ENCODE measurements around the gene NTSR2. TPM values are rescaled to one million over a fixed set of nuclear protein-coding genes. Genes with fewer than 3 reads are reported as not detected.

Gene NTSR2
- total RNA-seq, 1 experiment from 2014 or later: not detected

DNA sequence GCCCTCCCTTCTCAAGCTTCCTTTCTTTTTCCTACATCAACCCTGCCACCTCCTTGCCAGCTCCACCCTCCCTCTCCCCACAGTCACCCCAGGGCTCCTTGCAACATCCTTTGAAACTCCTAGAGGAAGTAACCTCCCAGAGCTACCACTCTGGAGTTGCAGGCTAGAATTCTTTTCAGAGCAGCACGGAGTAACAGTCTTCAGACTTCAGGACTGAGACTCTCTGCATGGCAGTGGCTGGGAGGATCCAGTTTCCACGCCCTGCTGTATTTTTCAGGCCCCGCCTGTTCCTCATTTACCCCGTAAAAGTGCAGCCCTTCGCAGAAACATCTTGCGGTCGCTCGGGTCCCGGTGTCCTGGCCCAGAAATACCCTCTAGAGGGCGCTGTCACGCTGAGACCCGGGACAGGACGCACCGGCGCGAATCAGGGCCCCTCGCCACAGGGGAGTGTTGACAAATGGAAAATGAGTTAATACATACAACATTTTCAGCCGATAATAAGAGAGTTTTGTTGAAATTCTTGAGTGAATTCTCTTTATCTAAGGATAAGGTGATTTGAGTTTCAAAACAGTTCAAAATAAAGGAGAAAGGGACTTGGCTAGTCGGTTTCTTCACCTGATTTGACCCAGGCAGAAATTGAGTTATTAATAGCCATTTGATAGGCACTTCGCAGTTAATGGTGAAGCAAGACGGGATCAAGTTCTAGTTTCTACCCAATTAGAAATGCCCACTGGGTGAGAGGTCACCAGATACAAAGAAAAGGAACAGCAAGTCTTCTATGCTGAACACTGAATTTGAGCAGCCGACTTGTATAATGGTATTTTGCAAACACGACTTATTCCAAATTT lies 18.5 kb upstream of the NTSR2 start:
- POLR2A ChIA-PET: interaction anchor here (0.6 to 1.6 kb wide), 10 partner anchors 12 to 111 kb away, joined by 3 to 9 read pairs (median 4); no protein-coding TSS in a partner anchor
- CTCF ChIA-PET: interaction anchor here (0.6 to 19.1 kb wide), 36 partner anchors 8 to 1242 kb away, joined by 3 to 336 read pairs (median 4); partner anchors contain the start of gene LPIN1
- peak; percentile 81 for DNase-seq (ENCODE audit: unreplicated experiment)
- Mint-ChIP-seq H3K36me3 (ENCODE audit: insufficient read depth, unreplicated experiment) (no peaks in the 10 kb centered on the region), H3K27me3 (ENCODE audit: insufficient read depth, unreplicated experiment) (peaks cover 16% of the 10 kb centered on the region), H3K4me1 (ENCODE audit: insufficient read depth, unreplicated experiment) (peaks cover 10% of the 10 kb centered on the region), H3K27ac (ENCODE audit: low read depth, unreplicated experiment) (peak overlapping the region; percentile 37), H3K9me3 (ENCODE audit: unreplicated experiment) (no peaks in the 10 kb centered on the region), H3K4me3 (ENCODE audit: unreplicated experiment) (peak overlapping the region; percentile 70)
- no TSS peak for BruUV-seq (replicated peaks)
- intact Hi-C loops (cut with micrococcal nuclease): loop anchor here (1.0 to 2.0 kb wide), 2 partner anchors 56 to 91 kb away; no protein-coding TSS in a partner anchor
- TF ChIP-seq, protein P1, sequence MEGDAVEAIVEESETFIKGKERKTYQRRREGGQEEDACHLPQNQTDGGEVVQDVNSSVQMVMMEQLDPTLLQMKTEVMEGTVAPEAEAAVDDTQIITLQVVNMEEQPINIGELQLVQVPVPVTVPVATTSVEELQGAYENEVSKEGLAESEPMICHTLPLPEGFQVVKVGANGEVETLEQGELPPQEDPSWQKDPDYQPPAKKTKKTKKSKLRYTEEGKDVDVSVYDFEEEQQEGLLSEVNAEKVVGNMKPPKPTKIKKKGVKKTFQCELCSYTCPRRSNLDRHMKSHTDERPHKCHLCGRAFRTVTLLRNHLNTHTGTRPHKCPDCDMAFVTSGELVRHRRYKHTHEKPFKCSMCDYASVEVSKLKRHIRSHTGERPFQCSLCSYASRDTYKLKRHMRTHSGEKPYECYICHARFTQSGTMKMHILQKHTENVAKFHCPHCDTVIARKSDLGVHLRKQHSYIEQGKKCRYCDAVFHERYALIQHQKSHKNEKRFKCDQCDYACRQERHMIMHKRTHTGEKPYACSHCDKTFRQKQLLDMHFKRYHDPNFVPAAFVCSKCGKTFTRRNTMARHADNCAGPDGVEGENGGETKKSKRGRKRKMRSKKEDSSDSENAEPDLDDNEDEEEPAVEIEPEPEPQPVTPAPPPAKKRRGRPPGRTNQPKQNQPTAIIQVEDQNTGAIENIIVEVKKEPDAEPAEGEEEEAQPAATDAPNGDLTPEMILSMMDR (IDR thresholded peaks at IDR 0.05; ENCODE audit: unreplicated experiment): peak; percentile 82

DNA sequence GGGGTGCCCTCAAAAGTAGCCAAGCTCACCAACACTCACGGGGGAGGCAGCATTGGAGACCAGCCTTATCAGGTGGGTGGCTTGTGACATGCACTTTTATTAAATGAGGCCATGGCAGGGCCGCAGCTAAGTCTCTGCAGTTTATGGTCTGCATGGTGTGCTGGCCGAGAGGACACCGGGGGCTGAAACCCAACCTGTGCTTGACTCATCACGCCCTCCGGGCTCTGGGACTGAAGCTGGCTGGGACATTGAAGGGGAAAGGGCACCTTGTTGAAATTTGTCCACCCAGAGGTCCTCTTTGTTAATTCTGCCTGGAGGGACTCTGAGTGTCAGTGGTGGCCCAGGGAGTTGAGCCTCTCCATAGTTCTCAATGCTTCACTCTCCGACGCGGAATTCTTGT lies 17.7 kb upstream of the NTSR2 start:
- intact Hi-C loops (cut with micrococcal nuclease): loop anchor here (1.0 to 2.0 kb wide), 2 partner anchors 57 to 92 kb away; no protein-coding TSS in a partner anchor
- peak; percentile 53 for DNase-seq (ENCODE audit: unreplicated experiment)
- TF ChIP-seq, protein P1 (IDR thresholded peaks at IDR 0.05; ENCODE audit: unreplicated experiment): no peak
- ChIA-PET CTCF (interaction anchor here (0.6 to 19.1 kb wide), 32 partner anchors 8 to 1243 kb away, joined by 3 to 336 read pairs (median 4); partner anchors contain the start of gene LPIN1), POLR2A (interaction anchor here (0.6 to 1.6 kb wide), 9 partner anchors 11 to 112 kb away, joined by 3 to 7 read pairs (median 4); no protein-coding TSS in a partner anchor)
- no TSS peak for BruUV-seq (replicated peaks)
- H3K27ac Mint-ChIP-seq (ENCODE audit: low read depth, unreplicated experiment): peak overlapping the region; percentile 37
- peaks cover 15% of the 10 kb centered on the region for H3K4me1 Mint-ChIP-seq (ENCODE audit: insufficient read depth, unreplicated experiment)
- no peaks in the 10 kb centered on the region for H3K36me3 Mint-ChIP-seq (ENCODE audit: insufficient read depth, unreplicated experiment)
- peak overlapping the region; percentile 70 for H3K4me3 Mint-ChIP-seq (ENCODE audit: unreplicated experiment)
- H3K27me3 Mint-ChIP-seq (ENCODE audit: insufficient read depth, unreplicated experiment): peaks cover 23% of the 10 kb centered on the region
- no peaks in the 10 kb centered on the region for H3K9me3 Mint-ChIP-seq (ENCODE audit: unreplicated experiment)

DNA sequence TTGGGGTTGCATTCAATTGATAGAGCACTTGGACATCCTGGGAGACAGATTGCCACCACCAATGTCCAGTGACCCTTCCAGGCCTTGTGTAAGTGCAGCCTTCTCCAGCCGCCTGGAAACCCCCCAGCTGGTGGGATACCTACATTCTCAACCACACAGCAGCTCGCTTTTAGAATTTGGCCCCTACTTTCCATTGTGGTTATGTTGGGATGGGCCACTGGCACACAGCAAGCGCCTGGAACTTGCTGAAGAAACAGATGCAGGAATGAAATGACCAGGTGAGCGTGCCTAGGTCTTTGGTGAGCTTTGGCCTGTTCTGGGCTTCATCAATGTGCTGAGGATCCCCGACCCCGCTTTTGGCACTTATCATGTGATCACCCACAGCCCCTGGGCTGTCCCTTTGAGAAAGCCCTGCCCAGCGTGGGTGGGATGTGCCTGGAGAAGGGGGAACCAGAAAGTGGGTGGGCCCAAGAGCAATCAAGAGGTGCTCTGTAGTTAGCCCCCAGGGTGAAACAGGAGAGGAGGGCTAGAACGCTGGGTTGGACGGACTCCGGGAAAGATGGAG lies 16.0 kb upstream of the NTSR2 start:
- no peaks in the 10 kb centered on the region for H3K36me3 Mint-ChIP-seq (ENCODE audit: insufficient read depth, unreplicated experiment)
- intact Hi-C loops (cut with micrococcal nuclease): no loop called here
- CTCF ChIA-PET: interaction anchor here (0.9 to 19.1 kb wide), 2 partner anchors 59 to 97 kb away, joined by 3 to 336 read pairs; no protein-coding TSS in a partner anchor
- DNase-seq (ENCODE audit: unreplicated experiment): no peak
- no peaks in the 10 kb centered on the region for H3K9me3 Mint-ChIP-seq (ENCODE audit: unreplicated experiment)
- POLR2A ChIA-PET: no interaction called here
- peaks cover 31% of the 10 kb centered on the region for H3K27me3 Mint-ChIP-seq (ENCODE audit: insufficient read depth, unreplicated experiment)
- H3K4me1 Mint-ChIP-seq (ENCODE audit: insufficient read depth, unreplicated experiment): peaks cover 22% of the 10 kb centered on the region
- TF ChIP-seq, protein P1 (IDR thresholded peaks at IDR 0.05; ENCODE audit: unreplicated experiment): no peak
- H3K4me3 Mint-ChIP-seq (ENCODE audit: unreplicated experiment): no peak overlapping the region
- no TSS peak for BruUV-seq (replicated peaks)
- H3K27ac Mint-ChIP-seq (ENCODE audit: low read depth, unreplicated experiment): no peak overlapping the region

DNA sequence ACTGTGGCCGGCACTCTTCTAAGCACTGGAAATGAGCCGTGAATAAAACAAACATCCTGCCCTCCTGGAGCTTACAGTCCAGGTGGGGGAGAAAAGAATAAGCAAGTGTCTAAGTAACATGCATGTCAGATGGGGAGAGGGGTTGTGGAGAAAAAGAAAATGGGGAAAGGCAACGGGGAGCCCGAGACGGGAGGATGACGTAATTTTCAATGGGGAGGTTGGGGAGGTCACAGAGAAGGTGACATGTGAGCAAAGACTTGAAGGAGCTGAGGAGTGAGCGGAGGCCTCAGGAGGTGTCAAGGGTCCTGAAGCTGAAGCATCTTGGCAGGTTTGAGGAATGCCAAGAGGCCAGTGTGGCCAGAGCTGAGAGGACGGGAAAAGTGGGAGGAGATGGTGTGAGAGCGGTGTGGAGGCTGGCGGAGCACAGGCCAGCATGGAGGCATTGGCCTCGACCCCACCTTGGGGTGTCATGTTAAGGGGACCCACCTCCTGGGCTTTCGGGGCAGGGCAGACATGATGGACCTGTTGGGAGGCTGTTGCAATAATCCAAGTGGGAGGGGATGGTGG lies 15.0 kb upstream of the NTSR2 start:
- no peak overlapping the region for H3K4me3 Mint-ChIP-seq (ENCODE audit: unreplicated experiment)

More for the DNA sequence above, 15.0 kb upstream of the NTSR2 start:
- H3K36me3 Mint-ChIP-seq (ENCODE audit: insufficient read depth, unreplicated experiment): no peaks in the 10 kb centered on the region
- CTCF ChIA-PET: interaction anchor here (0.8 to 19.1 kb wide), 5 partner anchors 8 to 98 kb away, joined by 3 to 336 read pairs (median 4); partner anchors contain the start of gene LPIN1
- peaks cover 28% of the 10 kb centered on the region for H3K4me1 Mint-ChIP-seq (ENCODE audit: insufficient read depth, unreplicated experiment)
- DNase-seq (ENCODE audit: unreplicated experiment): no peak
- intact Hi-C loops (cut with micrococcal nuclease): no loop called here
- TF ChIP-seq, protein P1 (IDR thresholded peaks at IDR 0.05; ENCODE audit: unreplicated experiment): no peak
- H3K27ac Mint-ChIP-seq (ENCODE audit: low read depth, unreplicated experiment): no peak overlapping the region
- no TSS peak for BruUV-seq (replicated peaks)
- H3K9me3 Mint-ChIP-seq (ENCODE audit: unreplicated experiment): no peaks in the 10 kb centered on the region
- peaks cover 31% of the 10 kb centered on the region for H3K27me3 Mint-ChIP-seq (ENCODE audit: insufficient read depth, unreplicated experiment)
- POLR2A ChIA-PET: no interaction called here

All from MCF 10A (cell line).